Inferior parietal cortex (tissue), 1 donor: Measurements from ENCODE around the gene NAALADL1.

Experiments used
- DNase-seq: peaks from one replicate; pipeline ENCODE4 v3.0.0-alpha.2; 2016; ENCODE audit errors: extremely low spot score

NAALADL1 gene

GRCh38 chr11:65083134-65083833 lies 24.9 kb upstream of the NAALADL1 start:
- no peak for DNase-seq

DNA sequence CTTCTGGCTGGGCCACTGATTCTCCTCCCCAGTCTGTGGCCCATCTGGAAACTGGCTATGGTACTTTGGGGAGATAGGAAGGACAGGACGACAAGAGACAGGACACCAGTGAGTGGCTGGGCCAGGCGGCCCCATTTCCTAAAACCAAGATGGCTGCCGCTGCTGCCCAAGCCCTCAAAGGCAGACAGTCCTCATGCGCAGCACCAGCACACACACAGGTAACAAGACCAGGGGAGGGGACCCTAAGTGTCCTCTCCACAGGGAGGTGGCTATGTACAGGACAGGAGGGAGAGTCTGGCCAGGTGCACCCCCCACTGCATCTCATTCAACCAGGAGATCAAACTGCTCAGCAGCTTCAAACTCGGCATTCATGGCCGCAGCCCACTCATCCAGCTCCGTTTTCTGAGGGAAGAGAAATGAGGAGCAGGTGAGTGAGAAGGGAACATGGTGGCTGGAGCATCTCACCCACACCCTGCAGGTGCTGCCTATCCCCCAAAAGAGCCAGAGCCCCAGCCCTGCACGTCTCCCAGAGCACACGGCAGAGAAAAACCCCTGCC lies 20.5 kb upstream of the NAALADL1 start:
- DNase-seq: no peak

GRCh38 chr11:65078151-65078550 lies 19.8 kb upstream of the NAALADL1 start:
- DNase-seq: no peak

DNA sequence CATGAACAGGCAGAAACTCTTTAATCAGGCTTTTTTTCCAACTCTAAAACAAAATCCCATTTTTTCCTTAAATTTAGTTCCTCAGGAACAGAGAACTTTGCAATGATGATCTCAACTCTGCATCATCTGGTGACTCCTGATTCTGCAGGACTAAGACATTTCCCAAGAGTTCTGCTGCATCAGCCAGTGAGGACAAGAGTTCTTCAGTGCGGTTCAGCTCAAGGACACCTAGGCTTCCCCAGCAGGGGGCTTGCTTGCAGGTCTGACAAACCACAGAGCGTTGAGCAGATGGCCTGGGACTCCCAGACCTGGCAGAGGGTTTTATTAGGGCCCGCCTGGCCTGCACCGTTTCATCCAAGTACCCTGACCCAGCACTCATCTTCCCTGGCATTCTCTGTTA lies 19.1 kb upstream of the NAALADL1 start:
- no peak for DNase-seq

- no peak for DNase-seq
Observed at GRCh38 chr11:65072631-65072966, 14.2 kb upstream of the NAALADL1 start.

- no peak for DNase-seq
Observed at GRCh38 chr11:65071907-65072630, 13.7 kb upstream of the NAALADL1 start.

DNA sequence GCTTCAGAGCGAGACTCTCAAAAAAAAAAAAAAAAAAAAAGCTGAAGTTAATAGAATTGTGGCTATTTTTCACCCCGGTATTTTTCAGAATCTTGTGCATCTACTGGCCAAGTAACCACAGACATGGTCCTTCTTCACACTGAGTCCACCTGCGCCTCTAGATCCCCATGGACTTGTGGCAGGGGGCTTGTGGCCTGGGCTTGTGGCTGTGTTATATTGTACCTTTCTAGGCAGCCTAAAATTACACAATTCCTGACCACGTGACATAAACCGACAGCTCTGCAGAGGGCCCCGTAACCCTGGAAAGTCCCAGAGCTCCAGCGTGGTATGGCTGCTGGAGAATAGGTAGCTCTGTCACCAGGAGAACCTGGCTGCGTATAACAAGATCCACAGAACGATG lies 10.9 kb upstream of the NAALADL1 start:
- DNase-seq: no peak

DNA sequence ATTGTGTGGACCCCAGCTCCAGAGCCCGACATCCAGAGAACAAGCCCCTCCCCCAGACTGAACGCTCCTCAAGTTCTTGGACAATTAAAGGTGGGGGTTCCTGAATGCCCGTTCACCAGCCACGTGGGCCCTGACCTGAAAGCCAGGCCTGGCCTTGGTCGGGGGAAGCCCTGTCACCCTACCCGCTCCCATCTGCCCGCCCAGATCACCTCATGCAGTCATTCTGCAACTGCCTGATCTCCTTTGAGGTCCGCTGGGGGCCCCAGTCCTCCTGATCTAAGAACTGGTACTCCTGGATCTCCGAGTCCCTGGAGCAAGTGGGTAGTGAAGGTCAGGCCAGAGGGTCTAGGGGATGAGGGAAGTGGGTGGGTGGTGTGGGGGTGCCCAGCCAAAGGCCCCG lies 9.1 kb upstream of the NAALADL1 start:
- no peak for DNase-seq

DNA sequence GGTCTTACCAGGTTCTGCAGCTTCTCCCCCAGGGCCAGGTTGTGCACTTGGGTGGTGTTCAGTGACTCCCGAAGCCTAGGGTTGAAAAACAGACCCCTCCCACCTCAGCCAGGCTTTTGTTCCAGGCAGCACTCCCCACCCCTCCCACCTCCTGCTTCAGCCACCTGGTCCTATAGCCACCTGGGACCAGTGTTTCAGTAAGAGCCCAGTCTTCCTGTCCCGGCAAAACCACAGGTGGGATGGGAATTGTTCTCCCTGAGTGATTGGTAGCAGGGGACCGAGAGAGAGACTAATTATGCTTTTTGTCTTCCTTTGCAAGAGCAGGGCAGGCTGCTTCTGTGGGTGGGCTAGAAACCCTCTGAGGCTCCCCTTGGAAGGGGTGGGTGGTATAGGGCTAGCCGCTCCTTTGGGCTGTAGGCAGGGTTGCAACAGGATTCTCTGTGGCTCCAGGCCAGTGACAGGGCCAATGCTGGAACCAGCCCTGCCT lies 8.5 kb upstream of the NAALADL1 start:
- DNase-seq: no peak

DNA sequence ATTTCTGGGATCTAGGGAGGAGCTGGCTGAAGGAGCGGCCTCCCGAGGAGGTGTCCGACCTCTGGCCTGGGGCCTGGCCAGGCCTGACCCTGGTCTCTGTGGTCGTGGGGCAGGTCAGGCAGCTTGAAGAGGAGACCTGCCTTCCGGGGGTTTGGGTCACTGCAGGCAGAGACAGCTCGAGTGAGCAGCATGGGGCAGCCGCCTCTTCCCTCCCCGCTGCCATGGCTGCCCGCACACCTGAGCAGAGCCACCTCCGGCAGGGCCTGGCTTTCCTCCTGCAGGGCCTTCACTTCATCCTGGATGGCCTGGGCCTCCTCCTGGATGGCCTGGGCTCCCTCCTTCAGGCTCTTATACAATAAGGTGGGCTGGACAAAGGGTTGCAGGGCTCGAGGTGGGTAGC lies 8.0 kb upstream of the NAALADL1 start:
- DNase-seq: no peak

GRCh38 chr11:65065851-65066250 lies 7.5 kb upstream of the NAALADL1 start:
- DNase-seq: no peak

DNA sequence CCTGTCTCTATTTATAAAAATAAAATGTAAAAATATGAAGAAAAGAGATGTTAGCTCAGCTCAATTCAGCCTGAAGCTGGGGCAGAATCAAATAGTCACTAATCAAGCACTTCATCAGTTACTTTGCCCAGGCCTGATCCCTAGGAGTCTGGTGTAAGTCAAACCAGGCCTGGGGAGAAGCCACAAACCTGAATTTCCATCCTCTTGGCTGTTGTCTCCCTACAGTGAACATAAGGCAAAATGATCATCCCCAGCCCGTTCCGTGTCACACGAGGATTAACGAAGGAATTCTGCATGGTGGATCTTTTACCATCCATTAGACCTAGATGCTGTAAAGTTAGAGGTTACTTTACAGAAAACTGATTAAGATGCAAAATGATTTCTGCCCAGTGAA lies 6.5 kb upstream of the NAALADL1 start:
- DNase-seq: no peak

DNA sequence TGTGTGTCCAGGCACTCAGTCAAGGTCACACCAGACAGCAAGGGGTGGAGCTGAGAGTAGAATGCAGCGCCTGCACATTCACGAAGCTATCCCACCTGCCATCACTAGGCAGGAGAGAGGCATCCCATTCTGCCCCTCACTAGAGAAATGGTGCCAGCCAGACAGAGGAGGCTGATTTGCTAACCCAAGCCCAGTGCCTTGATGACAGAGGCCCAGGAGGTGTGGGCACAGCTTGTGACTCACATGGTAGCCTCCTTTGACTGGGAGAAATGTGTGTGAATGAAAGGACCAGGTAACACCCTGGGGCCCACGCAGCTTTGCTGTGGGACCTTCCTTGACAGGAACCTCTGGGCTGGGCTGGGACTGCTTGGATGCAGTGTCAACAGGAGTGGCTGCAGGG lies 5.2 kb upstream of the NAALADL1 start:
- DNase-seq: no peak

DNA sequence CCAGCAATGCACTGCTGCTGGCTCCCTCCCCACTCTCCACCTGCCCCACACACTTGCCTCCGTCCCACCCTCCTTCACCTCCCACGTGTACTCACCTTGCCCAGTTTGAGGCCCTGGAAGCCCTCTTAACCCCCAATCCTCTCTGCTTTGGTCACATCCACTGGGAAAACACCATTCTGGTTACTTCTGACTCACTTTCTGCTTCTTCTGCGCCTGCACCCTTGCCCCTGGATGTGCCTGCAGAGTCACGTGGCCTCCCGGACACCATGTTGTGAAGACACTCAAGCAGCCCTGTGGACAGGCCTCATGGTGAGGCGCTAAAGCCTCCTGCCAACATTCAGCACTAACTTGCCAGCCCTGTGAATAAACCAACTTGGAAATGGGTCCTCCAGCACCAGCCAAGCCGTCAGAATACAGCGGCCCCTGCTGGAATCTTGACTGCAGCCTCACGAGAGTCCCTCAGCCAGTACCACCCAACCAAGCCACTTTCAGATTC lies 2.6 kb upstream of the NAALADL1 start:
- DNase-seq: no peak

DNA sequence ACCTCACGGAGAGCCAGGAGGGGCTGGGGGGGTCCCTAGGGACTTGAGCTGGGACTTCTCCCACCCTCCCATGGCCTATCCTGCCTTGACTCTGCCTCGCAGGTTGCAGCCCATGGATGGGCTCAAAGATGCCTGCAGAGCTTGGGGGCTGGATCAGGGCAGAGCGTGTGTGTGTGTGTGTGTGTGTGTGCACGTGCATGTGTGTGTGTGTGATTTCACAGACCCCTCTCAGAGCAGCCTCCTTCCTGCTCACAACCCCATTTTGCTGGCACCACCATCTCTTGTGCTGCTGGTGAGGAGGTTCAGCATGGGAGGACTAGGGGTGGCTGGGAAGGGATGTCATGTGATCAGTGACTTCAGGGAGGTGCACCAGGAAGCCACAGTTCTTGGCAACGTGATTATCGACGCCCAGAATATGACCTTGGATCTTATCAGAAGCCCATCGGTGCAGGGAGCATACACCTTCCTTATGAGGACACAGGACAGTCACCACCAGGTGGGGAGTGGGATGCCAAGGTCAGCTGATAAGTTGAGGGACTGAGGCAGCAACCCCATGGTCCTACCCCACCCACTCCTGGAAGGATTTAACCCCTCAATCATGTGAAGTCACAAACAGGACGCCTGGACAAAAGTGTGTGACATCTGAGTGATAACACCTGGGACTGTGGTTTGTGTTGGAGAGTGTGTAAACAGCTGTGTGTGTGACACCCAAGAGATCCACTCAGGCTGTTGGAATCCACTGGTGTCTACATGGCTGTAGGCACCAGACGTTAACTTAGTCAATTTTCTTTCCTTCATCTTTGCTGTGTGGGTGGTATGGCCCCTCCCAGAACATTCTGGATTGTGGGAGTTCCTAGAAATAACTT lies 1.8 kb upstream of the NAALADL1 start:
- no peak for DNase-seq

DNA sequence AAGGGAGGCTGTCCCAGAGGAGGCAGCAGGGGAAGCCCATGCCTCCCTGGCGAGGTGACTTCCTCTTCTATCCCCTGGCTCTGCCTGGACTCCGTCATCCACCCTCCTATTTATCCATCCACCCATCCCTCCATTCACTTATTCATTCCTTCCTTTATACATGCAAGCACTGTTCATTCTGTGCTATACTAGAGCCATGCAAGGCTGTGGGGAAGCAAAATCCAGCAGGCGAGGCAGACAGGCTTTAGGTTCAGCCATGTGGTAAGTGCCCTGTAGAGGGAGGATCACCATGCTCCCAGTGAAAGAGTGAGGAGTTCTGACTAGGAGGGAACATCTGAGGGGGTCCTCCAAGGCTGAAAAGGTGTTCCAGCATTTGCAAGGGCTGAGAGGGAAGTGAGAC lies 1.2 kb upstream of the NAALADL1 start:
- no peak for DNase-seq

GRCh38 chr11:65058012-65058411 lies 341 bp downstream of the NAALADL1 start:
- no peak for DNase-seq

- DNase-seq: no peak
Observed at GRCh38 chr11:65057526-65057925, 827 bp downstream of the NAALADL1 start.

- DNase-seq: no peak
Observed at GRCh38 chr11:65056999-65057398, 1.4 kb downstream of the NAALADL1 start.

GRCh38 chr11:65055538-65055937 lies 2.8 kb downstream of the NAALADL1 start:
- DNase-seq: no peak

DNA sequence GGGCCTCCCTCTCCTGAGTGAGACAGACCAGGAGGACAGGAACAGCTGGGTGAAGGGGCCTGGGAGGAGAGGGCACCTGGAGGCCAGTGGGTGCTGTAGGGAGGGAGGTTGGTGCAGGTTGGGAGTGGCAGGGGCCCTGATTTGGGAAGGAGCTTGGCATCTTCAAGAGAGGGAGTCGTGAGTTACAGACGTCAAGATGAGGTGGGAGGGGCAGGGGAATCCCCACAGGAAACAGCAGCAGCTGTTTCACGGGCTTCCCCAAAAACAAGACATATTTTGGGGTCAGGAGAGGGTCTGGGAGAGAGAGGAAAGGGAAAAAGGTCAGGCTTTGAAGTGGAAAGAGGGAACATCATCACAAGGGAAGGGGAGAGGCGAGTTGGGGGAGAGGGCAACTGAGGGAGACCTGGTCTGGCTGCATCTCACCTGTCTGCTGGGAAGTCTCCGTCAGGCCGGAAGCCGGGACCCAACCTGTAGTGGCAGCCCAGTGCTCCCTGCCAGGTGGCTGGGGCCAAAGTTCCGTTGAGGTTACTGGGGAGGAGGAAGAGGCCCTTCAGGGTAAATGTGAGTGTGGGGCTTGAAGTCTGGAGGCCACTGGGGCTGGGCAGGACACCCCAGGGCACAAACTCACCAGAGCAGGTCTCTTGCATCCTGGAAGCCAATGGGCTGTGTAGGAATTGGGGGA lies 4.4 kb downstream of the NAALADL1 start:
- DNase-seq: no peak
